GM21619 (cell line): ENCODE measurements around the gene PHGDH.
"Not testable (repeated sequence)": the region's sequence is repeated elsewhere in the genome, so short reads cannot be mapped to it uniquely, and the experiment has no call there.

Experiments
- ATAC-seq: cut with Tn5 transposase; IDR thresholded peaks from one replicate; pipeline ENCODE4 v1.9.1; 2021; ENCODE audit not compliant: unreplicated experiment

The PHGDH gene

DNA sequence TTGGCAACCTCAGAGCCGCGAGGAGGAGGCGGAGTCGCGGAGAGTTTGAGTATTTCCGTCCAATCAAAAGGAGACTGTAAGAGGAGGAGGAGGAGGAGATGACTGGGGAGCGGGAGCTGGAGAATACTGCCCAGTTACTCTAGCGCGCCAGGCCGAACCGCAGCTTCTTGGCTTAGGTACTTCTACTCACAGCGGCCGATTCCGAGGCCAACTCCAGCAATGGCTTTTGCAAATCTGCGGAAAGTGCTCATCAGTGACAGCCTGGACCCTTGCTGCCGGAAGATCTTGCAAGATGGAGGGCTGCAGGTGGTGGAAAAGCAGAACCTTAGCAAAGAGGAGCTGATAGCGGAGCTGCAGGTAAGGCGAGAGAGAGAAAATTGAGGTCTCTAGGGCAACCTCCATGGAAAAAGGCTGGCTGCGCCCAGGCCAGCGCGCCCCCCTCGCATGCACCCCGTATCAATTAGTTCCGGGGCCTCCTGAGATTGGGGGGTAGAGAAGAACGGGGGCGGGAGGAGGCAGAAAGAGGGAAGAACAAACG, at the start of gene PHGDH:
TSS of gene PHGDH (plus strand) at position 131 of the 538 bp plus-strand sequence. CDS start at position 220, 89 bp downstream.
- peak; percentile 67 for ATAC-seq

DNA sequence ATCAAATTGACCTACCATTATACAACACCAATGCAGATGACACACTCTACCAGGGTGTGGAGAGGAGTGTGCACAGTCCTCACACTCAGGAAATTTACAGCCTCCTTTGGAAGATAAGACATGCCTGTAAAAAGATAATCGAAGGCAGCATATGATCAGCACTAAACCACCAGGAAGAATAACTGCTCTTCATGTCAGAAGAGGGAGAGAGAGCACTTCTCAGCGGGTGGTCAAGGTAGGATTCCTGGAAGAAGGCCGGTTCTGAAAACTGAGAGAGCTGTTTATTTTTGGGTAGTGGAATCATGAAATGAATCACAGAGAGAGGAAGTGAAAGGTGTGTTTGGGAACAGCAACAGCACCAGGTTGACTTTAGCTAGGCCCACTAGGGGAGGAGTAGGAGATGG, 49.7 kb upstream of the PHGDH start:
- ATAC-seq = peak; percentile 65

DNA sequence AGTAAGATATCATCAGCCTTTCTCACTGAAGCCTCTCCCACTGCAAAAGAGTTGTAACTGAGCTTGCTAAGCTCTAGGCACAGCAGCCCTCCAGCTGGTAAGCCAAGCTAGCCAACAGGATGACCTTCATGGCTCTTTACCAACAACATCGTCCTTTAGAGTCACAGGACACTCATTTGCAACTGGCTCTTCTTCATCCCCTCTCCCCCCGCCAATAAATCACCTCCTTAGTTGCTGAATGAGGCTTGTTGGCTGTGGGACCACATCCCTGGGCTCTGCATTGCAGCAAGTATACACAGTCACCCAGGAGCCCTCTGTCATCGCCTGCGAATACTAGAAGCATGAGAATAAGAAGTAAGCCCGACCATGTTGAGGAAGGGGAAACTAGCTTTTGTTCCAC, 47.7 kb upstream of the PHGDH start:
- ATAC-seq = no peak

DNA sequence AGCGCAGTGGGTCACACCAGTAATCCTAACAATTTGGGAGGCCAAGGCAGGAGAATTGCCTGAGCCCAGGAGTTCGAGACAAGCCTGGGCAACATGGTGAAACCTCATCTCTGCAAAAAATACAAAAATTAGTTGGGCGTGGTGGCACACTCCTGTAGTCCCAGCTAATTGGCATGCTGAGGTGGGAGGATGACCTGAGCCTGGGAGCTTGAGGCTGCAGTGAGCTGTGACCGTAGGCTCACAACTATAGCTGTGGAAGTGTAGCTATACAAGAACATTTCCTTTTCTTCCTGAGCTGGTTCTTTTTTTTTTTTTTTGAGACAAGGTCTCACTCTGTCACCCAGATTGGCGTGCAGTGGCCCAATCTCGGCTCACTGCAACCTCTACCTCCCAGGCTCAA, 44.6 kb upstream of the PHGDH start:
- no peak for ATAC-seq

DNA sequence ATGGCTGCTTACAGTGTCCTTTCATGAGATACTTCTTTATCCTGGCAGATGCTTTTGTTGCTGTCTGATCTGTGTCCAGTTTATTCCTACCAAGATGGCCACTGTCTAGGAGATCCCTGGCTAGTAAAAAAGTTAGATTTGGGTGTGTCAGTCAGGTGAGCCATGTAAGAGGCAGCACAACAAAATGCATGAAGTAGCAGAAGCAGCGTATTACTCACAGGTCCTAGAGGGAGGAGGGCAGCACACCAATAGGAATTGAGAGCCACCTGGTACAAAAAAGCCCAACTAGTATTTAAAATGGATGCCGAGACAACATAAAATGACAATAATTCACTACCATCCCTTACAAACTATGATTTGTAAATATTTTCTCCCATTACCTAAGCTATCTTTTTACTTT, 40.8 kb upstream of the PHGDH start:
- no peak for ATAC-seq

DNA sequence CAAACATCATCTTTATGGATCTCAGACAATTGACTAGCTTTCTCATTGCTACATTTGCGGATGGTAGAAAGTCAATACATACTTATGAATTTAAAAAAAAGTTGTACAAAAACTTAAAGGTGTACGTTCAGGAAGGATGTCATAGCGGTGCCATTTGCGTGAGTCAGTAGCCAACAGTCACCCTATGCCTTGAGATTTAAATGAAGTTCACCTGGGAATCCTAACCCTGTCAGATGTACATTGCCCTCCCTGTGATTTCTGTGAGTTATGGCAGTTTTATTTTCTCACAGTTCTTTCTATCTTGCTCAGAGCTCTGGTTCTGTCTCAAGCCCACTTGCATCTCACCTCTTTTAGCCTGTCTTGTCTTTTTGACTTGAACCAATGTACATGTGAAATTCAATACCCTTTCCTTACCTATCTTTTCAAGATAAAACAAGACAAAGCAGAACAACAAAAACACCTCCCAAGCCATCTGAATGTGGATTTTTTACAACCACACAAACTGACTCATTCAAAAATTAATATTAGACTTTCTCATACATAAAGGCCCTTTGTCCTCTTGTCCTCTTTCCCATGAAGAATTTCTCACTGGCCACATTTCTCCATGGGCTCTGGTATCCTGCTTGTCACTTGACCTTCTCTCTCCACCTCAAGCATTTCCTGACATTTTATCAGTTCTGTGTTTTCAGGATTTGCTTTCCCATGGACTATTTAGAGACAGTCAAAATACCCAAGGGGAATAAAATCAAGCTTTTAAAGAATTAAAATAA, 38.4 kb upstream of the PHGDH start:
- no peak for ATAC-seq

DNA sequence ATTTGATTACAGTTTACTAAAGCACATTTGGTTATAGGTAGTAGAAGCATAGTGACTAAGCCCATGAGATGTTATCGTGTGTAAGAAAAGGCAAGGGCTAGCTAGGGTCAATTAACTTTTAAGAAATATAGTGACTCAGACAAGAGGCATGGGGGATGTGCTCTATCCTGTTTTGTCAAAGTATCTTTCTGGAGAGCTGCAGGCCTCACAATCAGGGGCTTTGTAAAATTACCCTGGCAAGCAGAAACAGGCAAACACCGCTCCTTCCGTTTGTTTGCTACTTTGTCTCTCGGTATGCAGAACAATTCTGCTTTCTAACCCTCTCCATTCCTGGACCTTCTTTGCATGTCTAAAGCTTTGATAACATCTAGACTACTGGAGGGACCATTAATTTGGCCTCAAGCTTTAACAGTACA, 37.6 kb upstream of the PHGDH start:
- no peak for ATAC-seq

DNA sequence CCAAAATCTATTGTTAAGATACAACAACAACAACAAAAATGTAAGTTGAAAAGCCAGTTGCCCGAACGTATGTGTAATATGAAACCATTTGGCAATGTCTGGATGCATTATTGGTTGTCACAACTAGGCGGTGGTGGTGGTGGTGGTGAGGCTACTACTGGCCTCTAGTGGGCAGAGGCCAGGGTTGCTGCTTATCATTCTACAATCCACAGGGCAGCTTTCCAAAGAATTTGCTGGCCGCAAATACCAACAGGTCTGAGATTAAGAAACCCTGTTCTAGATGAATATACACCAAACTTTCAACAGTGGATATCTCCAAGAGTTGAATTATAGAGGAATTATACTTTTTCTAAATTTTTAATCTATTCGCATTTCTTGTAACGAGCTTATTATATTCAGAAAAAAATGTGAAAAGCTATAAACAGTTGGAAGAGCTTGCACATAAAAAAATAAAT, 36.9 kb upstream of the PHGDH start:
- peak; percentile 64 for ATAC-seq

DNA sequence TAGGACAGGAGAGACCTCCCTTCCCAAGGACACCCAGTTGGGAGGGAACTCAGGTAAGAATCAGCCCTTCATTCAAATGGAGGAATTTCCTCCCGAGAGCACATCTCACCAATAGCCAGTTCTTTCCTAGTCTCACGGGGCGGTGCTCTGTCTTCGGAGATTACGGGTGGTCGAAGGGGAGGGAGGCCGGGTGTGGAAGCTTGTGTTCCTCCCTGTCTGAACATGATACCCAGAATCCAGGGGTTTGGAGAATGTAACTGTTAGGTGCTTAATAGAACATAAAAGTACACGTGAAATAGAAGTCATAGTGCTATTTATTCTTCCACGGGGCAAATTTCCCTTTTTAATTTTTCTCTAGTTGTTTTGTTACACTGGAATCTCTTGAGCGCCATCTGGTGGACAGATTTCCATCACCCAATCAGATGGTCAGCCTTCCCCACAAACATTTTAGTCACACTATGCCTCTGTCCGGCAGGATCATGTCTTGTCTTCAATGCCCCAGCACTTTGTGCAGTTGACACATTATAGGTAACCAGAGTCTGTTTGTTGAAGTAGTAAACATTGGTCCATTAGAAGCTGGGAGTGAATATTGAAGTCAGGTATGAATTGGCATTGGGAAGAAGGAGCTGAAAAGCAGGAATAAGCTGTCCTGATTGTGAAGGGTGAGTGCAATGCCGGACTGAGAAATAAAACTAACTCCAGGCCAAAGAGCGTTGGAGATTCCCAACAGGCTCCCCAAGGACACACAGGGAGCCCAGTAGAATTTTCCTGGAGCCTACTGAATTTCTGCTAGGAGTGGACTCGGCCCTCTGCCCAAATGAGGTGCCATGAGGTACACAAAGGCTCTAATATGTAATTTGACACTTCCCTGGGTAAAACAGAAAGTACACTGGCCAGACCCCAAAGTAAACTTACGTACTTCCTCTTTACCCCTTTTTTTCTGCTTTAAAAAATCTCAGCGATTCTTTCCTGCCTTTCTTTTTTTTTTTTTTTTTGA, 36.1 kb upstream of the PHGDH start:
- peak; percentile 65 for ATAC-seq

DNA sequence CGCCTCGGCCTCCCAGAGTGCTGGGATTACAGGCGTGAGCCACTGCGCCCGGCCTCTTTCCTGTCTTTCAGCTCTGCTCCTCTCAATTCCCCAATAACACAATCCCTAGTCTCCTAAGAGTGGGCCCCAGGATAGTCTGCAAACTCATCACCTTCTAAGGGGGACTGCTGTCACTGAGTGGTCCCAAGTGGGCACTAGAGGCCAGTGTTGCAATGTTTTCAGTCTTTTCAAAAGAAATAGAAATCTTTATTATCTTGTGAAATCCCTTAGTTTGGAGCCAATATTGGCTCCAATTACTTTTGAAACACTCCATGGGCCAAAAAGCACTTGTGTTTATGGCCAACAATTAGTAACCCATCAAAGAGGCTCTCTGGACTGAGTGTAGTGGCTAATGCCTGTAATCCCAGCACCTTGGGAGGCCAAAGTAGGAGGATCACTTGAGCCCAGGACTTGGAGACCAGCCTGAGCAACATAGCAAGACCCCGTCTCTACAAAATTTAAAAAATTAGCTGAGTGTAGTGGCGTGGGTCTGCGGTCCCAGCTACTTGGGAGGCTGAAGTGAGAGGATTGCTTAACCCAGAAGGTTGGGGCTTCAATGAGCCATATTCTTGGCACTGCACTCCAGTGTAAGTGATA, 35.0 kb upstream of the PHGDH start:
- ATAC-seq = no peak

DNA sequence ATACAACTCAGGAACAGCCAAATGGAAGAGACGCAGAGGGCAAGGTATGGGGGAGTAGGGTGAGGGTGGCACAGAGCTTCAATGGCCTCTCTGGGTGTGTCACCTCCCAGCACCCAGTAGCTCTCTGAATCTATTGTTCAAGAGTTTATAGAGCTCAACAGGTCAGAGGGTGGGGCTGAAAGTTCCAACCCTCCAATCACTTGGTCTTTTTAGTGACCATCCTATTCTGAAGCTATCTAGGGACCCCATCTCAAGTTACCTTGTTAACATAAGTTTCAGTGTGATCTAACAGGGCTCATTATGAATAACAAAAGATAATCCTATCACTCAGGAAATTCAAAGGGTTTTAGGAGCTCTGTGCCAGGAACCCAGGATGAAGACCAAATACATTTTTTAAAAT, 32.5 kb upstream of the PHGDH start:
- no peak for ATAC-seq

DNA sequence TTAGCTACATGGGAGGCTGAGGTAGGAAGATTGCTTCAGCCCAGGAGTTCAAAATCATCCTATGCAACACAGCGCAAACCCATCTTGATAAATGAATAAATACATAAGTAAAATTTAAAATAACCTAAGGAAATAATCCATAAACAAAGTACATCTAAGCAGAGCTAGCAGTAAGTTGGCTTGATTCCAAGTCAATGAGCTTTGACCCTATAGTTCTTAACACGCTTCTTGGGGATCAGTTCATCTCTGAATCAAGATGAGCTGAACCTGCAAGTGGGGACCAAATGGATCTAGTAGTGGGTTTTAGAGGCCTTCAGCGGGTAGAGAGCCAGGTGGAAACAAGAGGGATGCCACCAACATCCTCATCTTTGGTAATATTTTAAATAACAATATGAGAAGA, 31.5 kb upstream of the PHGDH start:
- ATAC-seq = no peak

DNA sequence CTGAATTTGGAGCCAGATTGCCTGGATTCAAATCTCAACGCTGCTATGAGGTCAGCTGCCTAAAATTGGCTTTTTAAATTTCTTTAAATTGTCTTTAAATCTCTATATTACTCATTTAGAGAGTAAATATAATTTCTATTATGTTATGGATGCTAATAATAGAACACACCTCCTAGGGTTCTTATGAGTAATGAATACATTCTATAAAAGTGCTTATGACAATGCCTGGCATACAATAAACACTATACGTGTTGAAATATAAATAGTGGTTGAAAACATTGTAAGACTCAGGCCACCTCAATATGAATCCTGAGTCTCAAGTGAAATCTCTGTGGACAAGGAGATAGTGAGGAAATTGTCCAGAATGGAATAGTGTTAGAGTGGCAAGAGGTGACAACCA, 31.0 kb upstream of the PHGDH start:
- no peak for ATAC-seq

DNA sequence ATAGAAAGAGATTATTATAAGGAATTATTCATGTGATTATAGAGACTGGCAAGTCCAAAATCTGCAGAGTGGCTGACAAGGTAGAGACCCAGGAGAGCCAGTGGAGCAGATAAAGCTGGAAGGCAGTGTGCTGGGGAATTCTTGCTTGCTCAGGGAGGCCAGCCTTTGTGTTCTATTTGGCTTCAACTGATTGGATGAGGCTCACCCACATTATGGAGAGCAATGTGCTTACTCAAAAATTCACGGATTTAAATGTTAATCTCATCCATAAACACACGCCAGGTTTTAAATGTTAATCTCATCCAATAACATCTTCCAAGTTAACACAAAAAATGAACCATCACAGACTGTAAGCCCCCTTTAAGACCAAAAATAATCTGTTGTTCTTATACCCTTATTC, 30.2 kb upstream of the PHGDH start:
- no peak for ATAC-seq

DNA sequence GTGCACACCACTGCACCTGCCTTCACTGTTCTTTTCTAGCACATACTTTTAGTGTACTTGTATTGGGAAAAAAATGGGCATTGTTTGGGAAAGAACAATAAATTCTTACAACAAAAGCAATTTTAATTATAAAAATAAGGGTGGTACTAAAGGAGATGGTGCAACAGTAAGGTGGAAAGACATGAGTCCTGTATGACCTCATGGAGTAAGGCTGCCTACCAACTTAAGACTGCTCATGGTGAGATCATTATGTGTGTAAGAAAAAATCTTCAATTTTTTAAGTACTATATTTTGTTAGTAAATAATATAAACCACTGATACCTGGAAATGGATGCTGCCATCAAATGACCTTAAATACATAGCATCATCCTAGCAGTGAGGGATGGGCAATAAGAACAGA, 29.6 kb upstream of the PHGDH start:
- no peak for ATAC-seq

DNA sequence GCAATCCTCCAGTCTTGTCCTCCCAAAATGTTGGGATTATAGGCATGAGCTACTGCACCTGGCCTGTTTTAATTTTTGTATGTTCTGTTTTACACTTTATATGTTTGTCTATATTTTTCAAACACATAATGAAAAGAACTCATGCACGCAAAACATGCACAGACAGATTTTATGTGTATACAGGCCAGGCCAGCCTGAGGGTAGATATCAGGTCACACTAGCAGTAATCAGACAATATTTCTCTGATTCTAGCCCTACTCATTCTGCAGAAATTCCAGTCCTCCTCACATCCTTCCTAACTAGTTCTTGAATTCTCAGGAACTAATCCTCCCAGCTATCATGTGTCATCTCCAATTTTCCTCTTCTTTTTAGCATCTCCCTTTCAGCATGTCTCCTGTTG, 27.8 kb upstream of the PHGDH start:
- ATAC-seq = no peak

DNA sequence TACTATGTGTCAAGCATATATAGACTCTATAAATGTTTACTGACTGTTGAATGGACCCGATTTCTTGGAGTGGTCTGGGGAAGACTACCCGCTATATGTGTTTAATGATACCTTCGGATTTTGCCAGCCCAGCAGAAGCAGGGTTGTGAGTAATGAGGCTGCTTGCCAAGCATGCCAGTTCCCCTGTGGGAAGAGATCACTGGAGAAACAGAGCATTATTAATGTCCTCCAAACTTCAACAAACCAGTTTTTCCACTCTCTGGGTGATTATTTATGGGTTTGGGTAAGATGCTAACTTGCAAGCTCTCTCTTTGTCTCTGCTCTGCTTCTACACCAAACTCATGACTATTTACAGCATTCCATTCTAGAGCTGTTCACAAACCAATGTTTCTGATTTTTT, 25.1 kb upstream of the PHGDH start:
- ATAC-seq = no peak

DNA sequence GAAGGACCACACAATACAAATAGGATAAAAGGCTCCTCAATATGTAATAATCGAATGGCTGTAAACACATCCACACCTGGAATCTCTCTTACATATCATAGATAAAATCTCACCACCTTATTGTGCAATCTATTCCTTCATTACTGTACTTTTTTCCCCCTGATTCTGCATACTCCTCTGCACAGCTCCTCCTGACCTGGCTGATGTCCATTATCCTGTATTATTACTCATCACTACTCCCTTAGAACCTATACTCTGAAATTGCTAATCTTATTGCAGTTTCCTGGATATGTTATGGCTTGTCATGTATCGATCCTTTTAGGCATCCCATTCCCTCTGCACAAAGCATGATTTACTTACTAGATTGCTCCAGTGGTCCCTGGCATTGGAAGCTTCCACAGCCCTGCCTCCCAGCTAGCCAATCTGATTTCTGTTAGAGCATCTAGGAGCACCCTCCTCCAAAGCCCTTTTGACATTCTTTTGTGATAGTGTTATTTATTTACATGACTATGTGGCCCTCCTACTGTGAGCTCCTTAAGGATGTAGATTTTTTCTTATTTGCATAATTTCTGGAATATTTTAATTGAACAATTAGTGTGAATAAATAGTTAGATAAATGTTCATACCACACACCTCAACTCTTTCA, 24.2 kb upstream of the PHGDH start:
- no peak for ATAC-seq

DNA sequence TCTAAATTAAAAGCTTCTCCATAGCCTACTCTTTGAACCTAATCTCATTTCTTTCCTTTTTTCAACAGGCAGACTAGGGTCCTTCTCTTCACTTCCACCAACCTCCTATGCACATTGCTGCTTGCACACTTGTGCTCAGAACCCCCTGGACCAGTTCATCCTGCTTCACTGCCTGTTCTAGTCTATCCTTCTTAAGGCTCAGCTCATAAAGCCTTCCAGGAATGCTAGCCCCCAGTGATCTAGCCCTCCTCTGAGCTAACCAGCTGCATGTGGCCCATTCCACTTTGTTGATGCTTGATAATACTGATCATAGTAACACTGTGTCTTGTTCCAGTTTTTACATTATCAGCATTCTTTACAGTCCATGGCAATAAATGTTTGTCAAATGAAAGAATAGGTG, 22.9 kb upstream of the PHGDH start:
- ATAC-seq = no peak

DNA sequence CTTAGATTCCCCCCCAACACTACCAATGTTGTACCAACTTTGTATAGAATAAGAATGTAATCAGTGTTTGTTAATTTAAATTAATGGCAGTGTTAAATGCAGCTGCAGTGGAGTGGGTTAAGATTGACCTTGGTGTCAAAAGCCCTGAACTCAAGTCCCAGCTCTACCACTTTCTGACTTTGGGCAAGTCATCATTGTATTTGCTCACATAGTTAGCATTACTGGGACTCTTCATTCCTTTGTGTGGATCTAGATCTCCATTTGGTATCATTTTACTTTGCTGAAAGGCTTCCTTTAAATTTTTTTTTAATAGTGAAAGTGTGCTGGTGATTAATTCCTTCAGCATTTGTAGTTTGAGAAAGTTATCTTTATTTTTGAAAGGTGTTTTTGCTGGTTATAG, 22.2 kb upstream of the PHGDH start:
- ATAC-seq = no peak

DNA sequence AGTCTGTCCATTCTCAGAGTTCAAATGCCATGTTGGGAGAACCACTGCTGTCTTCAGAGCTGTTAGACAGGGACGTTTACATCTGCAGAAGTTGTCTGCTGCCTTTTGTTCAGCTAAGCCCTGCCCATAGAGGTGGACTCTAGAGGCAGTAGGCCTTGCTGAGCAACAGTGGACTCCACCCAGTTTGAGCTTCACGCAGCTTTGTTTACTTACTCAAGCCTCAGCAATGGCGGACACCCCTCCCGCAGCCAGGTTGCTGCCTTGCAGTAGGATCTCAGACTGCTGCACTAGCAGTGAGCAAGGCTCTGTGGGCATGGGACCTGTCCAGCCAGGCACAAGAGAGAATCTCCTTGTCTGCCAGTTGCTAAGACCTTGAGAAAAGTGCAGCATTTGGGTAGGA, 14.9 kb upstream of the PHGDH start:
- ATAC-seq = not testable (repeated sequence)
